Activated T-cell treated with anti-CD3 and anti-CD28 coated beads, Interleukin-2, amount 50 U/mL, for 48 hours (primary cell): ENCODE results near the gene STARD3.

Source experiments
- DNase-seq, 2 experiments: peaks; one replicate each; pipeline ENCODE4 v3.0.0-alpha.2; 2020

The STARD3 gene

GRCh38 chr17:39660397-39661385 is 23.7 kb downstream of the STARD3 start:
- no peak for DNase-seq

DNA sequence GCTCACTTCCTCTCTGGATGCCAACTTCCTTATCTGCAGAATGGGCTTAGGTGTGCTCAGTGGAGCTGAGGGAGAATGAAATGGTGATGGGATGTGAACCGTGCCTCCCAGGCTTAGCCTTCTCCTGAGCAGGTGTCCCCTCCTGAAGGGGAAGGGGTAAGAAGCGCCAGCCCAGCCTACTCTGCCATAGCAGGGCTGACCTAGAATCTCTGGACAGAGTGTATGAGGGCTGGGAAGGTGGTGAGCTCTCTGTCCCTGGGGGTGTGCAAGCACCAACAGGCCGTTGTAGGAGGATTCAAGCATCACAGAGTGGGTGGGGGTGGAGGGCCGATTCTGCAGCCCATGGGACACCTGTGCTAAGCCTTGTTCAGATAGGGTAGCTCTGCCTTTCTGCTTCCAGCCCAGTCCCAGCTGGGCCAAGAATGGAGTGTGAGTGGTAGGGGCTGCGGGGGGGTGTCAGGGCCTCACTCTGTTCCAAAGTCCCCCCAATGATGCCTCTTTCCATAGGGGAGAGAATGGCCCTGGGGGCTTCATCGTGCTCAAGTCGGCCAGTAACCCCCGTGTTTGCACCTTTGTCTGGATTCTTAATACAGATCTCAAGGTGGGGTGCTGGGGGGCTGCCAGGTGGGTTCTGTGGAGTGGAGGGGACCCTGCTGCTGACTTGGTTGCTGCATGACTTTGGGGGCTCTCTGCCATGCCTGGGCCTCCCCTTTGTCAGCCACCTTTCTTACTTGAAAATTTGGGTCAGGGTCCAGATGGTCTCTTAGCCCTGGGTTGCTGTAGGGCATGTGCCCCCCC is 25.0 kb downstream of the STARD3 start:
- no peak for DNase-seq

DNA sequence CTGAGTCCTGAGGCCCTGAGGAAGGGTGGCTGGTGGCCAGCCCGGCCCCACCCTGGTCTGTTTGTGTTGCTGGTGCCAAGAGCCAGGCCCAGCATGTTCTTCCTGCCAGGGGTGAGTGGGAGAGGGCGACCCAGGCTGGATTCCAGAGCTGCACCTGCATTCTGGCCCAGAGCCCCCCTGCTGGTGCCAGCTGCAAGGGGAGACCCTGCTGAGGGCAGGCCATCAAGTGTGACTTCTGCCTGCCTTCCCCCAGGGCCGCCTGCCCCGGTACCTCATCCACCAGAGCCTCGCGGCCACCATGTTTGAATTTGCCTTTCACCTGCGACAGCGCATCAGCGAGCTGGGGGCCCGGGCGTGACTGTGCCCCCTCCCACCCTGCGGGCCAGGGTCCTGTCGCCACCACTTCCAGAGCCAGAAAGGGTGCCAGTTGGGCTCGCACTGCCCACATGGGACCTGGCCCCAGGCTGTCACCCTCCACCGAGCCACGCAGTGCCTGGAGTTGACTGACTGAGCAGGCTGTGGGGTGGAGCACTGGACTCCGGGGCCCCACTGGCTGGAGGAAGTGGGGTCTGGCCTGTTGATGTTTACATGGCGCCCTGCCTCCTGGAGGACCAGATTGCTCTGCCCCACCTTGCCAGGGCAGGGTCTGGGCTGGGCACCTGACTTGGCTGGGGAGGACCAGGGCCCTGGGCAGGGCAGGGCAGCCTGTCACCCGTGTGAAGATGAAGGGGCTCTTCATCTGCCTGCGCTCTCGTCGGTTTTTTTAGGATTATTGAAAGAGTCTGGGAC is 25.8 kb downstream of the STARD3 start:
- no peak for DNase-seq

- no peak for DNase-seq
These were observed 26.4 kb downstream of the STARD3 start for GRCh38 chr17:39663340-39663687.

- no peak for DNase-seq
These were observed 27.0 kb downstream of the STARD3 start for GRCh38 chr17:39663688-39664580.

GRCh38 chr17:39664581-39665561 is 27.9 kb downstream of the STARD3 start, which contains the start of gene TCAP:
Gene TCAP, plus strand, starts transcription at chr17:39665349. Its CDS starts 11 bp downstream, at chr17:39665360.
- DNase-seq = no peak

- DNase-seq = no peak
These were observed 28.8 kb downstream of the STARD3 start for GRCh38 chr17:39665642-39666224.

DNA sequence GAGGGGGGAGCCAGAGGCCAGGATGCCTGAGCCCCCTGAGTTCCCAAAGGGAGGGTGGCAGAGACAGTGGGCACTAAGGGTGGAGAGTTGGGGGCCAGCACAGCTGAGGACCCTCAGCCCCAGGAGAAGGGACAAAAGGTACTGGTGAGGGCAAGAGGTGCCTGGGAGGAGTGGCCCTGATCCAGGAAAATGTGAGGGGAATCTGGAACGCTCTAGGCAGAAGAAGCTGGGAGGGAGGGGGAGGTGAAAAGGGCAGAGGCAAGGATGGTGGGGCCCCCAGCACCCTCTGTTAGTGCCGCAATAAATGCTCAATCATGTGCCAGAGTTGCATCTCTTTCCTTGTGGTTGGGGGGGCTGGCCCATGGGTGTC is 29.3 kb downstream of the STARD3 start:
- no peak for DNase-seq

- no peak for DNase-seq
These were observed 29.8 kb downstream of the STARD3 start for GRCh38 chr17:39666601-39667261.

DNA sequence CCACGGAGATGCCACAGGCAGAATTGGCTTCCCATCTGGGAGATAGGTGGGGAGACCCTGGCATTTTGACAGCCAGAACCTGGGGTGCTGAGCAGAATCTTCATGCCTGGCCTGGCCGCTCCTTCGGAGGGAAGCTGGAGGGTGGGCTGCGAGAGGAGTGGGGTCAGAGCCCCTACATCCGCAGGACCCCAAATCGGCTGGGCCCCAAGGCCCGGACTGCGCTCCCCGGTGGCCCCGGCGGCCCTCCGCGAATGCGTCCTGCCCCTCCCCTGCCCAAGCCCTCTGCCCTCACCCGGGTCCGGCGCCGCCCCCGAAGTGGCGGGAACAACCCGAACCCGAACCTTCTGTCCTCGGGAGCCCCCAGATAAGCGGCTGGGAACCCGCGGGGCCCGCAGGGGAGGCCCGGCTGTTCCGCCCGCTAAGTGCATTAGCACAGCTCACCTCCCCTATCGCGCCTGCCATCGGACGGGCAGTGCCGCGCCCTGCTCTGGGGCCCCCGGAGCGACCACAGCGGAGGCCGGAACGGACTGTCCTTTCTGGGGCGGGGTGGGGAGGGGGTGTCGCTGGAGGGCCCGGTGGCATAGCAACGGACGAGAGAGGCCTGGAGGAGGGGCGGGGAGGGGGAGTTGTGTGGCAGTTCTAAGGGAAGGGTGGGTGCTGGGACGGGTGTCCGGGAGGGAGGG is 30.5 kb downstream of the STARD3 start:
- no peak for DNase-seq

GRCh38 chr17:39667945-39668924 is 31.3 kb downstream of the STARD3 start, which contains the start of gene PNMT:
Gene PNMT, plus strand, starts transcription at chr17:39668453. Its CDS starts 23 bp downstream, at chr17:39668476.
- DNase-seq = peak; percentile 71 to 74

DNA sequence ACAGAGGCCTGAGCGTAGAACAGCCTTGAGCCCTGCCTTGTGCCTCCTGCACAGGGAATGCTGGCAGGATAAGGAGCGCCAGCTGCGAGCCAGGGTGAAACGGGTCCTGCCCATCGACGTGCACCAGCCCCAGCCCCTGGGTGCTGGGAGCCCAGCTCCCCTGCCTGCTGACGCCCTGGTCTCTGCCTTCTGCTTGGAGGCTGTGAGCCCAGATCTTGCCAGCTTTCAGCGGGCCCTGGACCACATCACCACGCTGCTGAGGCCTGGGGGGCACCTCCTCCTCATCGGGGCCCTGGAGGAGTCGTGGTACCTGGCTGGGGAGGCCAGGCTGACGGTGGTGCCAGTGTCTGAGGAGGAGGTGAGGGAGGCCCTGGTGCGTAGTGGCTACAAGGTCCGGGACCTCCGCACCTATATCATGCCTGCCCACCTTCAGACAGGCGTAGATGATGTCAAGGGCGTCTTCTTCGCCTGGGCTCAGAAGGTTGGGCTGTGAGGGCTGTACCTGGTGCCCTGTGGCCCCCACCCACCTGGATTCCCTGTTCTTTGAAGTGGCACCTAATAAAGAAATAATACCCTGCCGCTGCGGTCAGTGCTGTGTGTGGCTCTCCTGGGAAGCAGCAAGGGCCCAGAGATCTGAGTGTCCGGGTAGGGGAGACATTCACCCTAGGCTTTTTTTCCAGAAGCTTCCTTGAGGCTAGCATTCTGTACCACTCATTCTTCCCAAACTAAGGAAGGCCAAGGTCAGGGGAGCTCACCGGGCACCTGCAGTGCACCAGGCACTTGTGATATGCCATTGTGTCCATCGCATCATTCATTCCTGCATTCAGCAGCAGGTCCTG is 33.2 kb downstream of the STARD3 start:
- no peak for DNase-seq

- no peak for DNase-seq
These were observed 33.8 kb downstream of the STARD3 start for GRCh38 chr17:39670746-39671145.

DNA sequence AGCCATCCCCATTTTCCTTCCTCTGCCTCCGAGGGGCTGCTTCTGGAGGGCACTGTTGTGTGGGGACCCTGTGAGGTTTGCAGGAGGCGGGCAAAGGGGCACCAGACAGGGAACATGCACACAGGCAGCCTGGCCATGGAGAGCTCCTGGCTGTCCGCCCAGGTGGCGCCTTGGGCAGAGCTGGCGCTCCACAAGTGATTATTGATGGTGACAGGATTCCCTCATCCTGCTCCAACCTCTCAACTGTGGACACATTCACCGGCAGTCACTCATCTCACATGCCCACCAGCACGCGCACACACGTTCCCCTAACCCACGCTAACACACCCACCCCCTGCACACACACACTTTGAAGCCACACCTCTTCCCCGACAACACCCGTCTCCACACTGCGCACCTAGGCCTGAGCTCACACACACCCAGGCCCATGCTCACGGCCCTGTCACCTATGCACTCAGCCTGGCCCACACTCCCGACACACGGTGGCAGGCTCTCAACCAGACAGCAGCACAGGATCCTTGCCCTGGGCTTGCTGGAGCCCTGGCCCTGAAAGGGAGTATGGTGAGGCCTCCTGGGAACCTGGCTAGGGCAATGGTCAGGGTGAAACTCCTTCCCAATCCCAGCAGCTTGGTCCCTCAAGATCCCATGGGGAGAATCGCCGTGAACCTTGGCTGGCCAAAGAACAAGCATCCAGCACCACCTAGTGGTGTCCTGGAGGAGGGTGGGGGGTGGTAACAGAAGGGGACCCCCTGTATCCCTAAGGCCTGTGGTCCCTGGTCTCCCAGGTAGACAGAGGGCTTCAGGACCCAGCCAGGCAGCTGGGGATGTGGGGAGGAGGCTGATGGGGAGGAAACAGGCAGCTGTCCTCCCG is 34.9 kb downstream of the STARD3 start:
- no peak for DNase-seq

DNA sequence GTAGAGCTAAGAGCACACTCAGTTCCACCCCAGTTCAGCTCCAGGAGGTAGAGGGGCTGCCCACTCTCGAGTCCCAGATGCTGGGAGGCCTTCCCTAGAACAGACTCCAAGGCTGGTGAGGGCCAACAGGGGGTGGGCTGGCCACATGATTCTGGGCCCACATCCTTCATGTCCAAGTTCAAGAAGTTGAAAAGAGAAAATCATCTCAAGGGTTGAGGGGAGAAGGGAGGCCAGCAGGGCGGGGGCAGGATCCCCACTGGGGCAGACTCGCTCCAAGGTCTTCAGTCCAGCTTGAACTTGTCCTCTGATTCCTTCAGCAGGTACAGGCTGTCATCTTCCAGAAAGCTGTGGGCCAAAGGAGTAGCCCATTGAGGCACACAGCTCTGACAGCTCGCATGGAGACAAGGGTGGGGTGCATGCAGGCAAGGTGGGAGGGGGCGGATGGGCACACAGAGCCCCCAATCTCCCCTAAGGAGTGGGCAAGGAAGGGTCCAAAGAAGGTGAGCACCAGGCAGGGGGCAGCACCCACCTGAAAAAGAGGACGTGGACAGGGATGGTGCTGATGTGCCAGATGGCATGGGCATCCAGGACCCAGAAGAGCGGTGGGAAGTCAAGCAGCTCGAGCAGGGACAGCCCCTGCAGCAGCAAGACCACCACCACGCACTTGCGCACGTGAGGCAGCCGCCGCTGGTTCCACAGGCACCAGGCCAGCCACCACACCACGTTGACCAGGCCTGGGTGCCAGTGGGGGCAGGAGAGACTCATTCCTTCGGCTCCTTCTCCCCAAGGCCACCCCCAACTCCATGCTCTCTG is 35.8 kb downstream of the STARD3 start:
- no peak for DNase-seq
